GM12878 (cell line): ENCODE results near the gene RNF220. TPM values are rescaled to one million over a fixed set of nuclear protein-coding genes. Genes with fewer than 3 reads are reported as not detected.

Experiments used
- ATAC-seq: fragments of 200-7000 bp; cut with Tn5 transposase; 3 replicates; pipeline ENCODE4 v1.9.1; 2020; ENCODE audit warnings: mild to moderate bottlenecking, moderate library complexity
- BruUV-seq: library from RNA; stranded (reverse); fragments of 400-500 nt; replicated peaks from 2 replicates; lab custom pipeline; 2021; lab: Mats Ljungman, UMichigan
- CTCF ChIA-PET: fragments of 300-600 bp; sonication (Branson Sonifier 250); formaldehyde crosslinking; extraction: SDS; loops from one replicate; lab custom pipeline; 2021; ENCODE audit warnings: inconsistent platforms; lab: Yijun Ruan, JAX
- POLR2A ChIA-PET: fragments of 350-600 bp; formaldehyde crosslinking; extraction: SDS; loops from one replicate; lab custom pipeline; 2021; ENCODE audit warnings: inconsistent platforms; lab: Charles Lee
- RAD21 ChIA-PET: fragments of 300-600 bp; sonication (Branson Sonifier 250); formaldehyde crosslinking; loops from one replicate; lab custom pipeline; 2023; ENCODE audit warnings: antibody characterized with exemption; ENCODE audit not compliant: unreplicated experiment; lab: Charles Lee
- SMC1A ChIA-PET: fragments of 300-600 bp; sonication (Branson Sonifier 250); formaldehyde crosslinking; loops from one replicate; lab custom pipeline; 2023; ENCODE audit not compliant: unreplicated experiment, uncharacterized antibody; lab: Charles Lee
- DNase-seq: peaks from one replicate; pipeline ENCODE4 v3.0.0-alpha.2; 2011; ENCODE audit warnings: low read depth, low spot score
- FAIRE-seq: peaks from 3 replicates; lab custom pipeline; 2011; peaks lifted over from hg19 to GRCh38; lab: Jason Lieb, UNC
- H2AFZ ChIP-seq: 2 replicates; pipeline ENCODE4 v1.6.0; 2011; ENCODE audit warnings: low read depth, low read length, control low read depth; ENCODE audit not compliant: control insufficient read depth
- H3K27ac ChIP-seq: 2 replicates; pipeline ENCODE4 v1.5.1; 2011; ENCODE audit warnings: control low read depth; ENCODE audit not compliant: control insufficient read depth, insufficient read depth
- H3K27me3 ChIP-seq, 2 experiments: replicated peaks in 1 of 2; 2 replicates each; pipeline versions ENCODE4 v1.6.0 to v1.6.1; 2011; ENCODE audit warnings: low read length in 1 of 2; ENCODE audit not compliant: control insufficient read depth in 2 of 2, insufficient read depth in 2 of 2
- H3K36me3 ChIP-seq, 2 experiments: 2 replicates each; pipeline ENCODE4 v1.5.1; 2011; ENCODE audit warnings: low read length in 1 of 2; ENCODE audit not compliant: control insufficient read depth in 2 of 2, insufficient read depth in 2 of 2
- H3K4me1 ChIP-seq: 2 replicates; pipeline ENCODE4 v1.6.1; 2011; ENCODE audit warnings: mild to moderate bottlenecking, low read length, moderate library complexity, mixed read lengths; ENCODE audit not compliant: control insufficient read depth, insufficient read depth
- H3K4me2 ChIP-seq: 2 replicates; pipeline ENCODE4 v1.6.0; 2011; ENCODE audit warnings: control low read depth; ENCODE audit not compliant: control insufficient read depth, insufficient read depth
- H3K4me3 ChIP-seq: fragments of 200-600 bp; sonication (generic); 2 replicates; pipeline ENCODE4 v1.5.1; 2016
- H3K79me2 ChIP-seq: 2 replicates; pipeline ENCODE4 v1.6.0; 2011; ENCODE audit warnings: low read length; ENCODE audit not compliant: control insufficient read depth, insufficient read depth
- H3K9ac ChIP-seq: 2 replicates; pipeline ENCODE4 v1.8.0; 2011; ENCODE audit warnings: low read length, control low read depth, mixed read lengths; ENCODE audit not compliant: control insufficient read depth, insufficient read depth
- H3K9me3 ChIP-seq: replicated peaks from 3 replicates; pipeline ENCODE4 v1.5.1; 2011; ENCODE audit warnings: mild to moderate bottlenecking, low read length; ENCODE audit not compliant: control insufficient read depth, insufficient read depth
- H4K20me1 ChIP-seq: 2 replicates; pipeline ENCODE4 v1.6.0; 2011; ENCODE audit not compliant: control insufficient read depth, insufficient read depth
- CBX3 ChIP-seq: fragments of 200-600 bp; sonication (generic); IDR thresholded peaks from 2 replicates; pipeline ENCODE4 v1.6.1; 2016; ENCODE audit warnings: low read depth, borderline replicate concordance
- HDGF ChIP-seq: fragments of 450-650 bp; IDR thresholded peaks from 2 replicates; pipeline ENCODE4 v1.6.1; 2016; ENCODE audit warnings: antibody characterized with exemption
- IRF4 ChIP-seq: IDR thresholded peaks from 2 replicates; pipeline ENCODE4 v1.6.1; 2011; ENCODE audit warnings: low read depth, low read length
- MTA2 ChIP-seq: fragments of 450-650 bp; IDR thresholded peaks from 2 replicates; pipeline ENCODE4 v1.6.1; 2016; ENCODE audit warnings: low read depth, mild to moderate bottlenecking, moderate library complexity
- POU2F2 ChIP-seq: IDR thresholded peaks from 3 replicates; pipeline ENCODE4 v1.6.1; 2011; ENCODE audit warnings: low read depth, mild to moderate bottlenecking, low read length, borderline replicate concordance
- SMC3 ChIP-seq: IDR thresholded peaks from 2 replicates; pipeline ENCODE4 v1.6.1; 2011; ENCODE audit warnings: low read length, improper control_type of control experiment, borderline replicate concordance
- ZNF217 ChIP-seq: fragments of 450-650 bp; IDR thresholded peaks from 2 replicates; pipeline ENCODE4 v1.6.1; 2017; ENCODE audit warnings: antibody characterized with exemption, mild to moderate bottlenecking
- WGBS: methylation state at CpG from one replicate; pipeline ENCODE4 v1.1.6; 2016; ENCODE audit warnings: low lambda C conversion rate; ENCODE audit not compliant: insufficient replicate concordance, insufficient coverage; ENCODE audit errors: missing lambda C conversion rate; 5-methylcytosine and 5-hydroxymethylcytosine counted together
- in situ Hi-C: fragments of 300-500 bp; cut with MboI; formaldehyde crosslinking; loops from 9 replicates; pipeline ENCODE4 v1.14.3; 2018; ENCODE audit warnings: mixed read lengths
- intact Hi-C: fragments of 100-400 bp; cut with micrococcal nuclease; formaldehyde crosslinking; loops from one replicate; pipeline ENCODE4 v1.14.2; 2022; ENCODE audit not compliant: unreplicated experiment
- polyA plus RNA-seq, 11 experiments: library from polyadenylated mRNA; depleted of rRNA in 4 of 11; unstranded in 6 of 11; stranded (reverse) in 5 of 11; fragments of >200 nt; fragmentation: Nextera tagmentation in 4 of 11; fragmentation: Illumina TruSeq in 1 of 11; extraction: Ambion mirVana in 4 of 11; extraction: Trizol in 1 of 11; gene quantifications; 1 replicate in 1 of 11; 2 replicates in 10 of 11; pipeline versions ENCODE4 v1.2.1 to v1.2.3, GENCODE V29; 2011 to 2016; ENCODE audit warnings: inconsistent platforms in 2 of 11, missing spikeins in 2 of 11, low read depth in 1 of 11
- total RNA-seq, 4 experiments: library from RNA; depleted of rRNA in 3 of 4; stranded (reverse); fragments of >200 nt in 3 of 4; fragmentation: Illumina TruSeq in 1 of 4; extraction: Trizol in 1 of 4; gene quantifications; 2 replicates each; pipeline versions ENCODE4 v1.2.1 to v1.2.3, GENCODE V29; 2013 to 2021
- TF ChIP-seq, protein P1 (sequence below): fragments of 450-650 bp; IDR thresholded peaks from 2 replicates; pipeline ENCODE4 v1.6.1; 2016; ENCODE audit warnings: mild to moderate bottlenecking

RNF220 gene
- total and polyA plus RNA-seq, 10 of the 15 experiments (the other 5 are each of a cell fraction or from before 2014, with no cell fraction given) = 4.6 to 84.1 (median 53.7) TPM

DNA sequence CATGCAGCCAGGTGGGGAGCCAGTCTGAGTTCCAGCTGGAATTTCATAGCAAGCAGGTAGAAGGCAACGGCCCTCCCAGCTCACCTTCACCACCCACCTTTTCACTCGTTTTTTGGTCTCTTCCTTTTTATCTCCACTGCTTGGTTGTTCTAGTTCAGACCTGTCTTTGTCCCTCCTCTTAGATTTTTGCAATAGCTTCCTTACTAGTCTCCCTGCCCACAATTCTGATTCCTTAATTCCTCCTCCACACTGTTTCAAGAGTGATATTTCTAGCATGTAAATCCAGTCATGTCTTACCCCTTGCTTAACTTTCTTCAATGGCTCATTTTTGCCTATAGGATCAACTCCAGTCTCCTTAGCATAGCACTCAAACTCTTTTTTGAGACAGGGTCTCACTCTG lies 149.7 kb downstream of the RNF220 start (continued):
- TF ChIP-seq, protein P1, sequence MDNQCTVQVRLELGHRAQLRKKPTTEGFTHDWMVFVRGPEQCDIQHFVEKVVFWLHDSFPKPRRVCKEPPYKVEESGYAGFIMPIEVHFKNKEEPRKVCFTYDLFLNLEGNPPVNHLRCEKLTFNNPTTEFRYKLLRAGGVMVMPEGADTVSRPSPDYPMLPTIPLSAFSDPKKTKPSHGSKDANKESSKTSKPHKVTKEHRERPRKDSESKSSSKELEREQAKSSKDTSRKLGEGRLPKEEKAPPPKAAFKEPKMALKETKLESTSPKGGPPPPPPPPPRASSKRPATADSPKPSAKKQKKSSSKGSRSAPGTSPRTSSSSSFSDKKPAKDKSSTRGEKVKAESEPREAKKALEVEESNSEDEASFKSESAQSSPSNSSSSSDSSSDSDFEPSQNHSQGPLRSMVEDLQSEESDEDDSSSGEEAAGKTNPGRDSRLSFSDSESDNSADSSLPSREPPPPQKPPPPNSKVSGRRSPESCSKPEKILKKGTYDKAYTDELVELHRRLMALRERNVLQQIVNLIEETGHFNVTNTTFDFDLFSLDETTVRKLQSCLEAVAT = no peak

DNA sequence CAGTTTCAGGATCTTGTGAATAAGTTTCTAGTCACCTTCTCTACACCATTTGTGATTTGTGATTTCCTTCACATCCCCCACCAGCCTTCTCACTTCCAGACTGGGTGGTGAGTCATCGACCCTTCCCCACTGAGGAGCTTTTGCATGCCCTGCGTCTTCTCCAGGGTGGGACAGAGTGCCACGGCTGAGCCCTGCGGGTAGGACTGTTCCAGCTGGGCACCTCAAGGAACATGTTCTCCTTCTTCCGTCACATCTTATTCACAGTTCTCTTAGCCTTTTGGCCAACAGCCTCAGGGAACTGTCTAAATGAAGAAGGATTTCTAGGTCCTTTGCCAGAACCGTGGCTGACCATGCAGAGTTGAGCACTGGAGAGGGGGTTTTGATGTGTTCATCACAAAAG lies 152.7 kb downstream of the RNF220 start:
- no peak overlapping the region for H3K27ac ChIP-seq
- ChIA-PET RAD21 (no interaction called here), CTCF (no interaction called here), POLR2A (no interaction called here), SMC1A (no interaction called here)
- peaks cover 5% of the 10 kb centered on the region in 2 experiments; a peak in 3 of 4 replicates for H3K27me3 ChIP-seq
- H3K36me3 ChIP-seq = no peaks in the 10 kb centered on the region
- no peak for ATAC-seq
- intact Hi-C loops (no loop called here), in situ Hi-C loops (no loop called here)
- H3K9me3 ChIP-seq = no peaks in the 10 kb centered on the region
- no peak overlapping the region for H3K4me2 ChIP-seq
- TF ChIP-seq MTA2 (no peak), ZNF217 (no peak), HDGF (no peak), CBX3 (no peak), IRF4 (no peak), POU2F2 (no peak), SMC3 (no peak)
- no peaks in the 10 kb centered on the region for H3K79me2 ChIP-seq
- H3K9ac ChIP-seq = no peak overlapping the region
- no peak overlapping the region for H3K4me3 ChIP-seq
- H2AFZ ChIP-seq = no peak overlapping the region
- FAIRE-seq = no peak
- BruUV-seq = no TSS peak
- H3K4me1 ChIP-seq = no peaks in the 10 kb centered on the region
- 51% methylated on average over 6 of the region's 6 CpGs for WGBS
- DNase-seq = no peak
- no peaks in the 10 kb centered on the region for H4K20me1 ChIP-seq
